ENCODE measurements around the gene RSKR.

Gene RSKR

DNA sequence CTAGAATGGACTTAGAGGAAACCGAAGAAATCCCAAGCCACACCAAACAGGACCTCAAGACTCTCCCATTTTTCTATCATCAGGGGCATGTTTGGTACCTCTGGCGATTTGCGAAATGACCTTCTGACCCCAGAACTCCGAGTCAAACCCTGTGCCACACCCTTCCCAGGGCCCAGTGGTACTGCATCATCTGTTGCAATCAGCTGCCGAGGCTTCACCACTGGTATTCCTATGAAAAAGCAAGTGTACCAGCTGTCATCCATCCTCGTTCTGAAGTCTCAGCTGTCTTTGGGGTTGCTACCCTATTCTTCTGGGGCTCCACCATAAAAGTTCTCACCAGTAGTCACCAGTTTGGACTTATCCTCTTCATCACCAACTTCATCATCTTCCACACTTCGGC, 2.3 kb upstream of the RSKR start:
- Histone ChIP-seq H2AFZ (ENCODE audit: low read depth) (no peak overlapping the region), H3K36me3 (ENCODE audit: insufficient read depth) (peaks cover 29% of the 10 kb centered on the region; the same call in 1 of the 2 replicates), H4K20me1 (ENCODE audit: insufficient read depth) (no peaks in the 10 kb centered on the region), H3K4me3 (IDR thresholded peaks at IDR 0.05; ENCODE audit: insufficient read depth, low read depth, low read length) (no peak overlapping the region), H3K79me2 (ENCODE audit: insufficient read depth, low read depth) (no peaks in the 10 kb centered on the region), H3K4me2 (no peak overlapping the region), H3K4me1 (ENCODE audit: low read depth, poor library complexity, severe bottlenecking) (no peaks in the 10 kb centered on the region), H3K27me3 (ENCODE audit: insufficient read depth, low read depth) (no peaks in the 10 kb centered on the region), H3K9ac (no peak overlapping the region), H3K27ac (no peak overlapping the region)
- TF ChIP-seq, protein P1, sequence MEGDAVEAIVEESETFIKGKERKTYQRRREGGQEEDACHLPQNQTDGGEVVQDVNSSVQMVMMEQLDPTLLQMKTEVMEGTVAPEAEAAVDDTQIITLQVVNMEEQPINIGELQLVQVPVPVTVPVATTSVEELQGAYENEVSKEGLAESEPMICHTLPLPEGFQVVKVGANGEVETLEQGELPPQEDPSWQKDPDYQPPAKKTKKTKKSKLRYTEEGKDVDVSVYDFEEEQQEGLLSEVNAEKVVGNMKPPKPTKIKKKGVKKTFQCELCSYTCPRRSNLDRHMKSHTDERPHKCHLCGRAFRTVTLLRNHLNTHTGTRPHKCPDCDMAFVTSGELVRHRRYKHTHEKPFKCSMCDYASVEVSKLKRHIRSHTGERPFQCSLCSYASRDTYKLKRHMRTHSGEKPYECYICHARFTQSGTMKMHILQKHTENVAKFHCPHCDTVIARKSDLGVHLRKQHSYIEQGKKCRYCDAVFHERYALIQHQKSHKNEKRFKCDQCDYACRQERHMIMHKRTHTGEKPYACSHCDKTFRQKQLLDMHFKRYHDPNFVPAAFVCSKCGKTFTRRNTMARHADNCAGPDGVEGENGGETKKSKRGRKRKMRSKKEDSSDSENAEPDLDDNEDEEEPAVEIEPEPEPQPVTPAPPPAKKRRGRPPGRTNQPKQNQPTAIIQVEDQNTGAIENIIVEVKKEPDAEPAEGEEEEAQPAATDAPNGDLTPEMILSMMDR (conservative IDR thresholded peaks at IDR 0.05; ENCODE audit: low read depth, low read length), result no peak

DNA sequence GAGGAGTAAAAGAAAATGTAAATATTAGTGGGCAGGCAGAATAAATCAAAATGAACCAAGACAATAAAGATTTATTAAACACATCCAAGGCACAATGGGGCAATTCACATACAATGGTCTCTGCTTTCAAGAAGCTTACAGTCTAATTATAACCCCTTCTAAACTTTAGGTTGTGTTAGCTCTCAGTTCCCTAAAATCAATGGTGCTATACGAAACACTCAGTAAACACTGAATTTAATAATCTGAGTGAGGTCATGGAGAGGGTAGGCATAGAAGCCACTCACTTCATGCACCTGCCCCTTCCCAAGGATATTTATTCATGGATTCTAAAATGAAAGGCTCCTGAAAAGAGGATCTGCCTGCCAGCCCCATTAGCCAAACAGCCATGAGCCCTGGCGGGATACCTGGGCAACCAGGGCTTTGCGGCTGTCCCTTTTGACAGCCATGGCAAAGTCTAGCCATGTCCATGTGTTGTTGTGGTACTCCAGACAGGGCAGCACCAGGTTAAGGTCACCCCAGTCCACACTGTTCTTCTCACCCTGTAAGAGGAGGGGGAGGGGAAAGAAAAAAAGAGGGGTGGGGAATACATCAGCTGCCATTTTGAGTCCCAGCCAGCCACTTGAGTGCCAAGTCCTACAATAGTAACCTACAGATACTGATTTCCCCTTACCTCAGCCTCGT, 1.4 kb upstream of the RSKR start:
- H3K36me3 ChIP-seq (ENCODE audit: insufficient read depth), result peaks cover 22% of the 10 kb centered on the region; the same call in 1 of the 2 replicates
- no peaks in the 10 kb centered on the region for H3K27me3 ChIP-seq (ENCODE audit: insufficient read depth, low read depth)

DNA sequence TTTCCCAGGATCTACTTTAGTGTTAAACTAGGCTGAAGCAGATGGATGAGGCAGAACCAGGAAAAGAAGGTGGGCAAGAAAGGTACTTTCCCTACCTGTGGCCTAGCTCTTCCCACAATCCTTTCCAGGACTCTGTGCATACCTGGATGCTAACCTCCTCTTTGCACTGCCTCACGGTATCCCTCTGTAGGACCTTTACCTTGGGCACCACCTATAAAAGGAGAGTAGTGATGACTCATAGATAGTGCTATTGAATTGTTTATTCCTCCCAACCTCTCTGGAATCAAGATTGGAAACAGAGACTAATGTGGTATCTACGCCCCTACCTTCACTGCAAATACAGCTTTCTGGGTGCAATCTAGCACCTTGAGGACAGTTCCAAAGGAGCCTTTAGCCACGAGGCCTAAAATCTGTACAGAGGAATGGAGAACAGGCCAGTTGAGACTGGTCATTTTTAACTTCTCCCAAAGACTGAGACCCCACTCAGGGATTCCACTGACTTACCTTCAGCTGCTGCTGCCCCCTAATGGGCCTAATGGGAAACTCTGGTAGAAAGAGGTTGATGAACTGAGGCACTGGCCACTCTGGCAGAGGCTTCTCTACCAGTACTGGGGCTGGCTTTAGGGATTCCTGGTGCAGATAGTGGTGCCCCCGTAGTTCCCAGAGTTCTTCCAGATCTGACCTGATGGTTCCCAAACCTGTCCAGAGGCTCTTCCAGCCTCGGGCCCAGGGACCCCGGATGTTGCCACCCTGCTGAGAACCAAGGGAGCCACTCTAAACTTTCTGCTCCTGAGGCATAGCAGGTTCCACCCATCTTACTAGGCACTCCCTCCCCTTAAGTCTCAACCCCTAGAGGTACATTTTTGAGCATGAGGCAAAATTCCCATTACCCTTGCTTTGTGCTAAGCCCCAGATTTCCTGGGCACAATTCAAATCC, 781 bp downstream of the RSKR start:
- Histone ChIP-seq H3K79me2 (ENCODE audit: insufficient read depth, low read depth) (no peaks in the 10 kb centered on the region), H2AFZ (ENCODE audit: low read depth) (no peak overlapping the region), H3K4me2 (no peak overlapping the region), H3K27me3 (ENCODE audit: insufficient read depth, low read depth) (no peaks in the 10 kb centered on the region), H3K4me1 (ENCODE audit: low read depth, poor library complexity, severe bottlenecking) (peaks cover 4% of the 10 kb centered on the region), H3K4me3 (IDR thresholded peaks at IDR 0.05; ENCODE audit: insufficient read depth, low read depth, low read length) (no peak overlapping the region), H3K9ac (no peak overlapping the region), H3K36me3 (ENCODE audit: insufficient read depth) (peaks cover 14% of the 10 kb centered on the region; the same call in 1 of the 2 replicates), H4K20me1 (ENCODE audit: insufficient read depth) (no peaks in the 10 kb centered on the region), H3K27ac (no peak overlapping the region)
- TF ChIP-seq, protein P1 (conservative IDR thresholded peaks at IDR 0.05; ENCODE audit: low read depth, low read length), result peak; percentile 91

More for the DNA sequence above, 1.4 kb upstream of the RSKR start:
- Histone ChIP-seq H3K4me2 (no peak overlapping the region), H3K79me2 (ENCODE audit: insufficient read depth, low read depth) (no peaks in the 10 kb centered on the region), H3K27ac (no peak overlapping the region), H2AFZ (ENCODE audit: low read depth) (no peak overlapping the region), H3K9ac (no peak overlapping the region), H3K4me3 (IDR thresholded peaks at IDR 0.05; ENCODE audit: insufficient read depth, low read depth, low read length) (no peak overlapping the region), H4K20me1 (ENCODE audit: insufficient read depth) (no peaks in the 10 kb centered on the region), H3K4me1 (ENCODE audit: low read depth, poor library complexity, severe bottlenecking) (no peaks in the 10 kb centered on the region)
- TF ChIP-seq, protein P1 (conservative IDR thresholded peaks at IDR 0.05; ENCODE audit: low read depth, low read length), result no peak

DNA sequence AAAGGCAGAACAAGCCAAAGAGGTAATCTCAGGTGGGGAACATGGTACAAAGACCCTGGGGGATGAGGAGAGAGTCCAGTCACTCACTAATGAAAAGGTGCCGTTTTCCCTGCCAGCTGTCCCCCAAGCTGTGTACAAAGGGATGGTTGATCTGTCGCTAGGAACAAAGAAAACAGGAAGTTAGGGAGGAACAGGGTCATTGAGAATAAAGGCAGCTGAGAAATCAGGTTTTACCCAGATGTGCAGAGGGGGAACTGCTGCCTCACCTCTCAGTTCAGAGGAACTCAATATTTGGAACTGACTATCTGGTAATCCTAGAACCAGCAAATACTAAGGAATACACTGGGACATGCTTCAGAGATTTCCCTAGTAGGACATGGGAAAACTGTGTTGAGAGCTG, 1.5 kb downstream of the RSKR start:
- H3K79me2 ChIP-seq (ENCODE audit: insufficient read depth, low read depth), result no peaks in the 10 kb centered on the region
- H3K27me3 ChIP-seq (ENCODE audit: insufficient read depth, low read depth), result no peaks in the 10 kb centered on the region
- no peak overlapping the region for H3K4me2 ChIP-seq
- no peak overlapping the region for H3K9ac ChIP-seq
- no peaks in the 10 kb centered on the region for H4K20me1 ChIP-seq (ENCODE audit: insufficient read depth)
- no peak overlapping the region for H2AFZ ChIP-seq (ENCODE audit: low read depth)
- TF ChIP-seq, protein P1 (conservative IDR thresholded peaks at IDR 0.05; ENCODE audit: low read depth, low read length), result no peak
- H3K36me3 ChIP-seq (ENCODE audit: insufficient read depth), result peaks cover 14% of the 10 kb centered on the region; the same call in 1 of the 2 replicates
- H3K4me3 ChIP-seq (IDR thresholded peaks at IDR 0.05; ENCODE audit: insufficient read depth, low read depth, low read length), result no peak overlapping the region
- peaks cover 4% of the 10 kb centered on the region for H3K4me1 ChIP-seq (ENCODE audit: low read depth, poor library complexity, severe bottlenecking)
- H3K27ac ChIP-seq, result no peak overlapping the region
